ENCODE measurements around the gene OLFM2. TPM values are rescaled to one million over a fixed set of nuclear protein-coding genes. Genes with fewer than 3 reads are reported as not detected.

Gene OLFM2
- total and polyA plus RNA-seq, 9 of the 15 experiments (the other 6 are each of a cell fraction or from before 2014, with no cell fraction given) = 0.10 to 0.33 (median 0.23) TPM; not detected in 4

DNA sequence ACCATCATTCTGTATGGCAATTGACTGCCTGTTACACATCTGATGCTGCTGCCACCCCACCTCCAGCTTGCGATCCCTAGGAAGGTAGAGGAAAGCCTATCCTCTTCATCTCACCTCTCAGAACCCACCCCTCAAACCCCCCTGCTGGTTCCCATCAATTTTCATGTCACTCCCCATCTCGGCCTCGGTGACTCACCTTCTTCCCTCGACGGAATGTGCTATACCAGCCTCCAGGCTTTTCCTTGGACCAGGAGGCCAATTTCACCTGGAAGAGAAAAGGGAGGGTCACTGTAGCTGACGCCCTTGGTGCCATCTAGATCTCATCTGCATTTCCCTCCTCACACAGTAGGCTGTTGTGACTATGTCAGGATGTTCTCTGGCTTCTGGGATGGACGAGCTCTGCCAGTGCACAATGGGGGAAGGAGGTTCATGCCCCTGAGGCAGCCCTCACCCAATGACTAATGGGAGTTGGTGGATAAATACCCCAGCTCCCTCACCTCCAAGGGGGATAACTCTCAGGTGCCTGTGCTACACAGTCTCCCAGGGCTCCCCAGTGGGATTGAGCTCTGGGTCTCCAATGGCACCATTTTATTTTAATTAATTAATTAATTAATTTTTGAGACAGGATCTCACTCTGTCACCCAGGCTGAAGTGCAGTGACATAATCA is 26.4 kb upstream of the OLFM2 start:
- Histone ChIP-seq H3K4me1 (replicated peaks in 1 of 2; ENCODE audit: control insufficient read depth in 2 of 2, insufficient read depth in 2 of 2, low read length in 2 of 2) (no peaks in the 10 kb centered on the region; a peak in 1 of 5 replicates), H3K4me2 (ENCODE audit: insufficient read depth, low read length) (no peak overlapping the region), H3K79me2 (ENCODE audit: control insufficient read depth, insufficient read depth, low read length) (no peaks in the 10 kb centered on the region), H3K27me3 (ENCODE audit: control insufficient read depth in 2 of 2, insufficient read depth in 2 of 2, low read length in 2 of 2) (peaks cover 6 to 28% of the 10 kb centered on the region in 2 experiments; a peak in 4 of 5 replicates), H3K9me3 (replicated peaks; ENCODE audit: control insufficient read depth, insufficient read depth, low read depth, low read length) (no peaks in the 10 kb centered on the region), H3K9me1 (ENCODE audit: control insufficient read depth, insufficient read depth, low read length) (no peaks in the 10 kb centered on the region), H4K20me1 (replicated peaks; ENCODE audit: control insufficient read depth, insufficient read depth, low read length) (no peaks in the 10 kb centered on the region), H3K9ac (ENCODE audit: insufficient read depth in 1 of 2, low read depth in 2 of 2, low read length in 2 of 2) (no peak overlapping the region), H3K27ac (ENCODE audit: extremely low read depth, low read depth, low read length) (no peak overlapping the region), H2AFZ (ENCODE audit: low read depth, low read length) (no peak overlapping the region), H3K36me3 (ENCODE audit: control insufficient read depth, insufficient read depth, low read length) (no peaks in the 10 kb centered on the region), H3K4me3 (no peak overlapping the region)
- FAIRE-seq = no peak
- no peak for ATAC-seq
- 3% methylated on average over 7 of the region's 7 CpGs for WGBS (ENCODE audit: insufficient coverage, low coverage, missing lambda C conversion rate)
- no TSS peak for BruUV-seq (replicated peaks)
- in situ Hi-C loops (cut with MboI) = no loop called here
- POLR2A ChIA-PET = interaction anchor here (0.5 kb wide), 1 partner anchor 101 kb away, joined by 3 read pairs; no protein-coding TSS in a partner anchor
- CTCF ChIA-PET (ENCODE audit: low intra/inter-chr PET ratio) = no interaction called here
- intact Hi-C loops (cut with micrococcal nuclease) = no loop called here
- no peak for DNase-seq (ENCODE audit: extremely low read depth in 1 of 4, low spot score in 3 of 4)
- no peak for TF ChIP-seq HDAC1 (IDR thresholded peaks at IDR 0.05)
- no peak for TF ChIP-seq NFE2 (IDR thresholded peaks at IDR 0.05; ENCODE audit: low read depth)
- no peak for TF ChIP-seq CHD2 (IDR thresholded peaks at IDR 0.05; ENCODE audit: low read depth, low read length)
- no peak for TF ChIP-seq CREB3 (tag; conservative IDR thresholded peaks at IDR 0.05; ENCODE audit: low read depth)
- no peak for TF ChIP-seq RBM22 (IDR thresholded peaks at IDR 0.05; ENCODE audit: low read depth, low read length, poor library complexity, severe bottlenecking)
- TF ChIP-seq PPARD (CRISPR knock-in tag; IDR thresholded peaks at IDR 0.05) = no peak
- no peak for TF ChIP-seq SRSF9 (IDR thresholded peaks at IDR 0.05; ENCODE audit: borderline replicate concordance, low read depth, low read length)
- no peak for TF ChIP-seq ARID4B (CRISPR knock-in tag; IDR thresholded peaks at IDR 0.05)
- no peak for TF ChIP-seq ZNF239 (CRISPR knock-in tag; IDR thresholded peaks at IDR 0.05)
- no peak for TF ChIP-seq SIRT6 (IDR thresholded peaks at IDR 0.05; ENCODE audit: low read depth, low read length)
- no peak for TF ChIP-seq TCFL5 (CRISPR knock-in tag; conservative IDR thresholded peaks at IDR 0.05)
- no peak for TF ChIP-seq ZNF695 (CRISPR knock-in tag; IDR thresholded peaks at IDR 0.05)
- no peak for TF ChIP-seq NFIX (CRISPR knock-in tag; IDR thresholded peaks at IDR 0.05; ENCODE audit: low read depth)
- no peak for TF ChIP-seq ATF3 (IDR thresholded peaks at IDR 0.05)
- TF ChIP-seq ATF3 (CRISPR knock-in tag; conservative IDR thresholded peaks at IDR 0.05) = no peak
- no peak for TF ChIP-seq C11orf30 (IDR thresholded peaks at IDR 0.05; ENCODE audit: low read depth)
- TF ChIP-seq NR2C2 (CRISPR knock-in tag; IDR thresholded peaks at IDR 0.05) = no peak
- TF ChIP-seq NR2C2 (tag; IDR thresholded peaks at IDR 0.05) = no peak
